Activated CD8-positive, alpha-beta T cell treated with anti-CD3 and anti-CD28 coated beads for 36 hours (primary cell): ENCODE measurements around the gene ASPSCR1. TPM values are rescaled to one million over a fixed set of nuclear protein-coding genes. Genes with fewer than 3 reads are reported as not detected.

Experiments used
- ATAC-seq: fragments of 200-7000 bp; cut with Tn5 transposase; one replicate; pipeline ENCODE4 v1.10.0; 2021; ENCODE audit warnings: mild to moderate bottlenecking, moderate library complexity
- CTCF ChIA-PET: fragments of 350-600 bp; sonication (Branson Sonifier 250); formaldehyde crosslinking; loops from one replicate; lab custom pipeline; 2021; ENCODE audit warnings: antibody characterized with exemption; lab: Charles Lee
- POLR2A ChIA-PET: fragments of 350-600 bp; sonication (Branson Sonifier 250); formaldehyde crosslinking; loops from one replicate; lab custom pipeline; 2021; ENCODE audit warnings: antibody characterized with exemption; lab: Charles Lee
- DNase-seq: peaks from one replicate; pipeline ENCODE4 v3.0.0-alpha.2; 2020
- H3K27ac Mint-ChIP-seq: one replicate; pipeline ENCODE4 v1.8.0; 2021; ENCODE audit warnings: mild to moderate bottlenecking, mixed read lengths
- H3K27me3 Mint-ChIP-seq: one replicate; pipeline ENCODE4 v1.8.0; 2021; ENCODE audit warnings: mixed read lengths
- H3K36me3 Mint-ChIP-seq: one replicate; pipeline ENCODE4 v1.8.0; 2021; ENCODE audit warnings: low read depth, mixed read lengths
- H3K4me1 Mint-ChIP-seq: one replicate; pipeline ENCODE4 v1.8.0; 2021; ENCODE audit warnings: low read depth, mixed read lengths
- H3K4me3 Mint-ChIP-seq: one replicate; pipeline ENCODE4 v1.8.0; 2021; ENCODE audit warnings: mild to moderate bottlenecking, moderate library complexity, mixed read lengths
- H3K9me3 Mint-ChIP-seq: one replicate; pipeline ENCODE4 v1.8.0; 2021; ENCODE audit warnings: mixed read lengths
- intact Hi-C: fragments of 100-400 bp; cut with micrococcal nuclease; formaldehyde crosslinking; loops from one replicate; pipeline ENCODE4 v1.10.0; 2022
- total RNA-seq, 2 experiments: library from RNA; stranded (reverse); gene quantifications; one replicate each; pipeline ENCODE4 v1.2.3, GENCODE V29; 2021
- TF ChIP-seq, protein P1 (sequence below): fragments of 200-600 bp; IDR thresholded peaks from one replicate; pipeline ENCODE4 v1.8.0; 2022; ENCODE audit warnings: antibody characterized with exemption, mild to moderate bottlenecking

The ASPSCR1 gene
- total RNA-seq, 2 experiments from 2014 or later, result 18.7 to 24.5 TPM

DNA sequence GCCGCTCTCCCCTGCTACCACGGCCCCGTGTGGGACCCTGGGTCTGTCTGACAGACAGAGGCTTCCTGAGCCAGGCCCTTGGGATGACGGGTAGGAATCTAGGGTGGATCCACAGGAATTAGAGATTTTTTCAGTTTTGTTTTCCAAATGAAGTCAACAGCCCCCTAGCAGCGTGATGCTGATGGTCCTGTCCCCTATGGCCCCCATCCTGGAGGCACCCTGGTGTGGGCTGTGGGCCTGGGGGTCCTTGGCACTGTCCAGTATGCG lies 29.7 kb downstream of the ASPSCR1 start:
- Mint-ChIP-seq H3K27me3 (no peaks in the 10 kb centered on the region), H3K4me3 (no peak overlapping the region), H3K4me1 (peaks cover 6% of the 10 kb centered on the region), H3K9me3 (no peaks in the 10 kb centered on the region), H3K27ac (no peak overlapping the region), H3K36me3 (no peaks in the 10 kb centered on the region)
- TF ChIP-seq, protein P1, sequence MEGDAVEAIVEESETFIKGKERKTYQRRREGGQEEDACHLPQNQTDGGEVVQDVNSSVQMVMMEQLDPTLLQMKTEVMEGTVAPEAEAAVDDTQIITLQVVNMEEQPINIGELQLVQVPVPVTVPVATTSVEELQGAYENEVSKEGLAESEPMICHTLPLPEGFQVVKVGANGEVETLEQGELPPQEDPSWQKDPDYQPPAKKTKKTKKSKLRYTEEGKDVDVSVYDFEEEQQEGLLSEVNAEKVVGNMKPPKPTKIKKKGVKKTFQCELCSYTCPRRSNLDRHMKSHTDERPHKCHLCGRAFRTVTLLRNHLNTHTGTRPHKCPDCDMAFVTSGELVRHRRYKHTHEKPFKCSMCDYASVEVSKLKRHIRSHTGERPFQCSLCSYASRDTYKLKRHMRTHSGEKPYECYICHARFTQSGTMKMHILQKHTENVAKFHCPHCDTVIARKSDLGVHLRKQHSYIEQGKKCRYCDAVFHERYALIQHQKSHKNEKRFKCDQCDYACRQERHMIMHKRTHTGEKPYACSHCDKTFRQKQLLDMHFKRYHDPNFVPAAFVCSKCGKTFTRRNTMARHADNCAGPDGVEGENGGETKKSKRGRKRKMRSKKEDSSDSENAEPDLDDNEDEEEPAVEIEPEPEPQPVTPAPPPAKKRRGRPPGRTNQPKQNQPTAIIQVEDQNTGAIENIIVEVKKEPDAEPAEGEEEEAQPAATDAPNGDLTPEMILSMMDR, result no peak
- ChIA-PET CTCF (no interaction called here), POLR2A (no interaction called here)
- DNase-seq (no peak), ATAC-seq (no peak)
- intact Hi-C loops, result no loop called here

DNA sequence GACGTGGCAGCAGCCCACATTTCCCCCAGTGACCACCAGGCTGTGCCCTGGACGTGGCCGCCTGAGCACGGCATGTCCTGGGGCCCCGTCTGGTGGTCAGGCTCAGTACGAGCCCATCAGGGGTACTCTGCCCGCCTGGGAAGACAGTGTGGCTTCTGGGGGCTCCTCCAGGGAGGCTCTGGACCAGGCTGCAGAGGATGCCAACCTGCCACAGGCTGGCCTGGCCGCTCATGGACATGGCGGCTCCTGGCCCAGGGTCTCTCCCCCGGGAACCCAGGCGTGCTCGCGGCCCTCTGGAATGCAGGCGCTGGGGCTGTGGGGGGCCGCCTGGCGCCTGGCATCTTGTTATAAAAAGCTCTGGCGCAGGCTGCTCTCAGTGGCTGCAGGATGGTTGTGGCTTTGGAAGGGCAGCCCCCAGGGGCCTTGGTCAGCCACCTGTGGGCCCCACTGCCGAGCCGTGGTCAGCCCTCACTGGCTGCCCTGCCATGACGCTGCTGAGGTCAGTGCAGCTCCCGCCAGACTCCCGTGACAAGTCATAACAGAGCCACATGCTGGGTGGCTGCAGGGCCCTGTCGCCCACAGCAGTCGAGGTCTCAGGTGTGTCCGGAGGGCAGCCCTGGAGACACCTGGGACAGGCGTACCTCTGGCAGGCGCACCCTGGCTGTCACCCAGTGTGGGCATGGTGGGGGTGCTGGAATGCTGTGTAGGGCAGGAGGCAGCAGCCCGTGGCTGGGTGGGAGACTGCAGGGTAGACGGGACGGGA lies 30.2 kb downstream of the ASPSCR1 start:
- DNase-seq, result no peak
- no peak overlapping the region for H3K4me3 Mint-ChIP-seq
- no peak for ATAC-seq
- H3K27me3 Mint-ChIP-seq, result no peaks in the 10 kb centered on the region
- no peaks in the 10 kb centered on the region for H3K36me3 Mint-ChIP-seq
- TF ChIP-seq, protein P1, result no peak
- CTCF ChIA-PET, result no interaction called here
- H3K9me3 Mint-ChIP-seq, result no peaks in the 10 kb centered on the region
- H3K4me1 Mint-ChIP-seq, result peaks cover 6% of the 10 kb centered on the region
- POLR2A ChIA-PET, result no interaction called here
- intact Hi-C loops, result no loop called here
- H3K27ac Mint-ChIP-seq, result no peak overlapping the region

DNA sequence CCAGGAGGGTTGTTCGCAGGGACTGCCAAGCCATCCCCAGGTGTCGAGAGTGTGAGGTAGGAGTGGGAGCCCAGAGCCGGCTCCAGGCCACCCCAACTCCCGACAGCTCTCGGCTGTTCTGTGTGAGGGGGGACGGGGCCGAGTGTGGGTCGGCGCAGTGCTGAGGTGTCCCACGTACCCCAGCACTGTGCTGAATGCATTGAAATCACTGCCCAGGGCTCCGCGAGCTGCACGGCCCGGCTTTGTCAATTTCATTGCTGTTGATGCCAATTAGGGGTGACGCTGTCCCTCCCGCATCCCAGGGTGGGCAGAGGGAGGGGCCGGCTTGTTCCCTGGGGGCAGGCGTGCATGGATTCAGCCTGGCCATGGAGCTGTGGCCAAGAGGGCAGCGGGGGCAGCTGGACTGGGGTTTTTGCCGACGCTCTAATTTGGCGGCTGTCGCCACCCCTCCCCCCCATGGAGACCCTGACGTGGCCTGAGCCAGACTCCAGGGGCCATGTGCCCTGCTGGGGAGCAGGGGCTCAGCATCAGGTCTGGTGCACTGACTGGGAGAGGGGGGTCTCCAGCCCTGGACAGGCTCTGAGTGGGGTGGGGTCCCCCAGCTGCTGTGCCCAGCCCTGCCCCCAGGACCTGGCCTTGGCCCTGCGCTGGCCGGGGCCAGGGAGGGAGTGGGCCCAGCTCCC lies 31.0 kb downstream of the ASPSCR1 start:
- no peaks in the 10 kb centered on the region for H3K27me3 Mint-ChIP-seq
- ATAC-seq (no peak), DNase-seq (no peak)
- H3K9me3 Mint-ChIP-seq, result no peaks in the 10 kb centered on the region
- H3K27ac Mint-ChIP-seq, result no peak overlapping the region
- intact Hi-C loops, result no loop called here
- ChIA-PET POLR2A (no interaction called here), CTCF (no interaction called here)
- no peaks in the 10 kb centered on the region for H3K36me3 Mint-ChIP-seq
- TF ChIP-seq, protein P1, result no peak
- H3K4me3 Mint-ChIP-seq, result no peak overlapping the region
- H3K4me1 Mint-ChIP-seq, result peaks cover 6% of the 10 kb centered on the region

DNA sequence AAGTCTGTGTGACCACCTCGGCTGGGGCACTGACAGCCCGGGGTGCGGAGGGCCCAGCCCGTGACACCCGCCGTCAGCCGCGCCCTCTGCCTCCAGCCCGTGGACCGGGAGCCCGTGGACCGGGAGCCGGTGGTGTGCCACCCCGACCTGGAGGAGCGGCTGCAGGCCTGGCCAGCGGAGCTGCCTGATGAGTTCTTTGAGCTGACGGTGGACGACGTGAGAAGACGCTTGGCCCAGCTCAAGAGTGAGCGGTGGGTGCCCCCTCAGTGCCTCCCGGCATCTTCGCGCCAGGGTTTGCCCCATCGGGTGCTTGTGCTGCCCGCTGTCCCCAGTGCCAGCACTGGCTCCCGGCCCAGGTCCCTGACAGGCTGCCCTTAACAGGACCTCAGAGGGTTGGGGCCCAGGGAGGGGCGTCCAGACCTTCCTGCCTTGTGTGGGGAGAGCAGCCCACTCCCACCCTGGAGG lies 31.5 kb downstream of the ASPSCR1 start:
- DNase-seq, result no peak
- ChIA-PET POLR2A (no interaction called here), CTCF (interaction anchor here (1.6 kb wide), 1 partner anchor 11 kb away, joined by 7 read pairs; no protein-coding TSS in a partner anchor)
- intact Hi-C loops, result no loop called here
- no peak overlapping the region for H3K4me3 Mint-ChIP-seq
- H3K27ac Mint-ChIP-seq, result no peak overlapping the region
- TF ChIP-seq, protein P1, result no peak
- H3K4me1 Mint-ChIP-seq, result peaks cover 6% of the 10 kb centered on the region
- no peaks in the 10 kb centered on the region for H3K9me3 Mint-ChIP-seq
- ATAC-seq, result peak; percentile 10
- H3K36me3 Mint-ChIP-seq, result no peaks in the 10 kb centered on the region
- no peaks in the 10 kb centered on the region for H3K27me3 Mint-ChIP-seq

DNA sequence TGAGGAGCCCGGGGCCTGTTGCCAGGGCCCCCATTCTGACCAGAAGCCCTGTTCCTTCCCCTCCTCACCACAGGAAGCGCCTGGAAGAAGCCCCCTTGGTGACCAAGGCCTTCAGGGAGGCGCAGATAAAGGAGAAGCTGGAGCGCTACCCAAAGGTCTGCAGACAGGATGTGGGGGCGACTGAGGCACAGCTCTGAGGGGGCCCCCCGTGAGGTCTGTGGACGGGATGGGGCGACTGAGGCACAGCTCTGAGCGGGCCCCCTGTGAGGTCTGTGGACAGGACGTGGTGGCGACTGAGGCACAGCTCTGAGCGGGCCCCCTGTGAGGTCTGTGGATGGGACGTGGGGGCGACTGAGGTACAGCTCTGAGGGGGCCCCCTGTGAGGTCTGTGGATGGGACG lies 32.0 kb downstream of the ASPSCR1 start:
- peaks cover 6% of the 10 kb centered on the region for H3K4me1 Mint-ChIP-seq
- intact Hi-C loops, result no loop called here
- peak; percentile 74 for ATAC-seq
- no peak overlapping the region for H3K4me3 Mint-ChIP-seq
- peak overlapping the region; percentile 30 for H3K27ac Mint-ChIP-seq
- H3K9me3 Mint-ChIP-seq, result no peaks in the 10 kb centered on the region
- TF ChIP-seq, protein P1, result no peak
- ChIA-PET POLR2A (no interaction called here), CTCF (interaction anchor here (1.0 to 1.6 kb wide), 3 partner anchors 10 to 50 kb away, joined by 3 to 7 read pairs (median 4); no protein-coding TSS in a partner anchor)
- H3K27me3 Mint-ChIP-seq, result no peaks in the 10 kb centered on the region
- DNase-seq, result peak; percentile 67
- no peaks in the 10 kb centered on the region for H3K36me3 Mint-ChIP-seq
